GM12872 (cell line): Measurements from ENCODE around the gene MTMR12.

Source experiments
- CTCF ChIP-seq: IDR thresholded peaks from 3 replicates; pipeline ENCODE4 v1.5.1; 2011; ENCODE audit warnings: low read depth, mild to moderate bottlenecking, low read length, moderate library complexity; ENCODE audit not compliant: insufficient read depth

MTMR12 gene

GRCh38 chr5:32304622-32305021, 8.1 kb downstream of the MTMR12 start:
- TF ChIP-seq CTCF, result no peak

GRCh38 chr5:32303755-32304120, 9.0 kb downstream of the MTMR12 start:
- no peak for TF ChIP-seq CTCF

GRCh38 chr5:32302835-32303754, 9.6 kb downstream of the MTMR12 start:
- TF ChIP-seq CTCF, result no peak

DNA sequence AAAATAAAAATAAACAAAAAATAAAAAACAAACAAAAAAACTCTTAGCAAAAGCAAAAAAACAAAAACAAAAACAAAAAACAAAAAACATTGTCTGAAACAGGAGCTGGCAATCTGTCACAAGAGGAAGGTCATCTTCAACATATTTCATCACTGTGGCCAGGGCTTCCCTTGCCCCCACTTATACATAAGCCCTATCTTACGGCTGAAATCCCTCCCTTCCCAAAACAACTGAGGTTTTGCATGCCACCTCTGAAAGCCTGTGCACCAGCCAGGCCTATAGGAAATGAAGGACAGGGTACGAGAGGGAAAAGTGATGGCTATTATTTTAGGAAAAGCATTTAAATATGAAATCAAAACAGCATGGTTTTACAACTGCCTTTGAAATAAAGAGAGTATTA, 10.8 kb downstream of the MTMR12 start:
- no peak for TF ChIP-seq CTCF

DNA sequence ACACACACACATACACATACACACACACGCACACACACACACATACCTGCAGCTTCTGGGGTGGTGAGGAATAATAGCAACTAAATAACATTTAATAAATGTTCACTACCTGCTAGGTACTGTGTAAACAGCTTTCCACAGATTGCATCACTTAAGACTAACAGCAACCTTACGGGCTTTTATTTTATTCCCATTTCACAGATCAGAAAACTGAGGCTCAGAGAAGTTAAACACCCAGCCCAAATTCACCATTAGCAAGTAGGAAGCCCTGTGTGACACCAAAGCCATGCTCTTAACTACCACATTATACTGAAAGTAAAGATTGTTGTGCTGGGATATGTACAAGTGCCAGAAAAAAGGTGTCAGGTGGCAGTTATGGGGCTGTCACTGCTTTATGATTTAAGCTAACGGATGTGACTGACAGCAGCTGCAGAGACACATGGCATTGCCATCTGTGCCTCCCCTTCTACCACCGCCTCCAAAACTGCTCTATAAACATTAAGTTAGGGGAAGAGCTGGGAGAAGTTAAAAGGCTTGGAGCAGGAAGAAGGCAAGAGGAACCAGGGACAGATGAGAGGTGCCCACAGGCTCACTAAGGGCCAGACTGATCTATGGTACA, 13.6 kb downstream of the MTMR12 start:
- TF ChIP-seq CTCF, result no peak

DNA sequence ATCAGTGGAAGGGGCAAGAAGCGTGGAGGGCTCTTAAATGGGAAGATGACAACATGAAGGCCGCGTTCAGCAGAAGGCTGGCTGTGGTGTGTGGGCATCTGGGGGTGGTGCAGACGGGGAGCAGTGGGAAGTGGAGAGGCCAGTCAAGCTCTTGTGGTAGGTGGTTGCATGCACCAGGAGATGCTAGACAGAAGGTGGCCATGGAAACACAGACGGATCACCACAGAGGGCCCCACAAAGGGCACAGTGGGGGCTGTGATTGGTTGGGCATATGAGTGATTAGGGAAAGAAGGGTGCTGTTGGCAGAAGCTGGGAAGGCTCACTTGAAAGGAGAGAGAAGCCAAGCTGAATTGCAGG, 14.7 kb downstream of the MTMR12 start:
- no peak for TF ChIP-seq CTCF

- no peak for TF ChIP-seq CTCF
Measured at GRCh38 chr5:32297181-32298058, 15.3 kb downstream of the MTMR12 start.
